ENCODE data around the gene DAGLA.
A peak's percentile ranks its signal among the peaks of the same experiment; 100 is the strongest.

Gene DAGLA

DNA sequence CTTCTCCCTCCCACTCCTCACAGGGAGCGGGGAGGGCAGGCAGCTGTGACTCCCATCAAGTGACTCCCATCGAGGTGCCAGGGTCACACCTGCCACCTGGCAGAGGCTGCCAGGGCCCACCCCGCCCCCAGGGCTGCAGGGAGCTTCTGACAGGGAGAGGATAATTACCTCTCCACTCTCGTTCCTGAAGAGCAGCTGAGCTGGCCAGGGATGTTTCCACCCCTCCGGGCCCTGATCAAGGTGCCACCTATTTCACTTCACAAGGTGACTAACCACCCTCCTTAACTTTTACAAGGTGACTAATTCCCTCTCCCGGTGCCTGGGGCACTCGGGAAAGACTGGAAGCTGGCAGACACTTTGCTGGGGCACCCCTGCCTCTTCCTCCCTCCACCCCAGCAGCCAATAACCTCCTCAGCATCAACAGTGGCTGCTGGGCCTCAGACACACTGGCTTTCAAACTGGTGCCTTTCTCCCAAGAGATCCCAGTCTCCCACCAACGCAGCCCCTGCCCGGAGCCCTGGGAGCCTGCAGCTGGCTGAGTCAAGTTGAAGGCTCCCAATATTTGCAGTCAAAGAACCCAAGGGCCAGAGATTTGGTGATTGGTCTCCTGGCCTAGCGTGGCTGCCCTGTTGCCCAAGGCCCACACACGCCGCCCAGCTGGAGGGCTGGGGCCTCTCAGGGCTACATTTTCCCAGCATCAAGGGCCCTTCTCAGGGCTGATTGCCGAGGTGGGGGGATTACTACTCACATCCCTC is 50.2 kb downstream of the DAGLA start:
- DNase-seq (ENCODE audit: low spot score), result no peak

DNA sequence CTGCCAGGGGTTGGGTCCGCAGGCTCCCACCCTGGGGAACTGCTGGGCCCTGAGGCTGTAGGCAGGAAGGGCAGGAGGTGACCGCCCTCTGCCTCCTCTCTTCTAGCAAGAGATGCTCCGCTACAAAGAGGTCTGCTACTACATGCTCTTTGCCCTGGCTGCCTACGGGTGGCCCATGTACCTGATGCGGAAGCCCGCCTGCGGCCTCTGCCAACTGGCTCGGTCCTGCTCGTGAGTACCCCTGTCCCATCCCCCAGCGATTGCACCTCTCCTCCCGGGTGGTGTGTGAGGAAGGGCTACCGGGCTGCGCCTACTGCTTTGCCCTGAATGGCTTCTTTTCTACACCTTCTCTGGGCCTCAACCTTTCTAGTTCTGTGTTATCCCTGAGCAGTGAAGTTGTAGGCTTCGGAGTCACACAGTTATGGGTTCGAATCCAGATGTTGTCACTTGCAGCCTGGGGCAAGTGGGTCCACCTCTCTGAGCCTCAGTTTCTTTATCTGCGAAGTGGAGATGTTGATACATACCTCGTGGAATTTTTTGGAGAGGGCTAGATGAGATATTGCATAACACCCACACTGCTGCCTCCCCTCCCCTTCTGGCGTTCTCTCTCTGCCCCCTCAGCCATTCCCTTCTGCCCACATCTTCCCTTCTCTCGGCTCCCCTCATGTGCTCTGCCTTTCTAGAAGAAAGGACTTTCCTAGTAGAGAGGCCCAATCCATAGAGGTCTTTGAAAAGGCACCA is 51.2 kb downstream of the DAGLA start:
- no peak for DNase-seq (ENCODE audit: low spot score)

DNA sequence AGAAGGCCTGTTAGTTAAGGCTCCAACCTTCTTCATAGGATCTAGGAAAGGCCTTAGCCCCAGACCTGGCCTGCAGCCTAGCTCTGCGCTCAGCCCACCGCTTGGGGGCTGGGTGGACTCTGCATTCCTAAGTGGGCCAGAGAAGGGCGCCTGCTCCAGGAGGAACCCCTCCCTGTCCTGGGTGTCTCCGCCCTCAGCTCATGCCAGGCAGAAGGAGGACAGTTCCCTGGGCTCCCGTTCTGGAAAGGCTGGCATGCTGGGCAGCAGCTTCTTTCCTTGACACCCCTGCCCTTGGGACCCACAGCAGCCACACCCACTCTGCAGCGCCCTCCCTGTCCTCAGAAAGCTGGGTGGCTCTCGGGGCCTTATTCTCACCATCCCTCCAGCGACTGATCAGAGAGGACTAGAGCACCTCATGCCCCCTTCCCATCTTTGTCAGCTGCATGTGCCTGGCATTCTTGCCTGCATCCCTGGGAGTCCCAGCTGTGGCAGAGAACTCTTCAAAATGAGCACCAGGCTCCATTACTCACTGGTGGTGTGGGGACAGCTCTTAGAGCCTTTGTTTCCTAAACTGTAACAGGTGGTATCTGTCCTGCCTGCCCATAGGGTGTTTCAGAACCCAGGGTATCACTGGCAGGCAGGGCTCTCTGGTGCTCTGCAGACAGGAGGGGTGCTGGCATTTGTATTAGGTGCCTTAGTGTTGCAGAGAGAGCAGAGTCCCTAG is 51.9 kb downstream of the DAGLA start:
- no peak for DNase-seq (ENCODE audit: low spot score)

DNA sequence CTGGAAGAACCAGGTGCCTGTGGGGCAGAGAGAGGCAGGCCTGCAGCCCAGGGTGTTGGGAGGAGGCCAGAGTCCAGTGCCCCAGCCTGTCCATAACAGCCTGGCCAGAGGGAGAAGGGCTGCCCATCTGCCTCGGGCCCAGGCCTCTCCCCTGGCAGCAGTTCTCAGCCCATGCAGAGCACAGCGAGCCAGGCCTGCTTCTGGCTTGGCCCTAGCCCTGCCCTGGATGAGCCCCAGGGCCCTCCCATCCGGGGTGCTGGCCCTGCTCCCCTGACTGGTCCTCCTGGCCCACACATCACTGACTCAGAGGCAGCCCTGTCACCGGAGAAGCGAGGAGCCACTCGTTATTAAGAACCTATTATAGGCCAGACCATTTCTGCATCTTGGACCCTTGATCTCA is 52.5 kb downstream of the DAGLA start:
- DNase-seq (ENCODE audit: low spot score), result no peak

DNA sequence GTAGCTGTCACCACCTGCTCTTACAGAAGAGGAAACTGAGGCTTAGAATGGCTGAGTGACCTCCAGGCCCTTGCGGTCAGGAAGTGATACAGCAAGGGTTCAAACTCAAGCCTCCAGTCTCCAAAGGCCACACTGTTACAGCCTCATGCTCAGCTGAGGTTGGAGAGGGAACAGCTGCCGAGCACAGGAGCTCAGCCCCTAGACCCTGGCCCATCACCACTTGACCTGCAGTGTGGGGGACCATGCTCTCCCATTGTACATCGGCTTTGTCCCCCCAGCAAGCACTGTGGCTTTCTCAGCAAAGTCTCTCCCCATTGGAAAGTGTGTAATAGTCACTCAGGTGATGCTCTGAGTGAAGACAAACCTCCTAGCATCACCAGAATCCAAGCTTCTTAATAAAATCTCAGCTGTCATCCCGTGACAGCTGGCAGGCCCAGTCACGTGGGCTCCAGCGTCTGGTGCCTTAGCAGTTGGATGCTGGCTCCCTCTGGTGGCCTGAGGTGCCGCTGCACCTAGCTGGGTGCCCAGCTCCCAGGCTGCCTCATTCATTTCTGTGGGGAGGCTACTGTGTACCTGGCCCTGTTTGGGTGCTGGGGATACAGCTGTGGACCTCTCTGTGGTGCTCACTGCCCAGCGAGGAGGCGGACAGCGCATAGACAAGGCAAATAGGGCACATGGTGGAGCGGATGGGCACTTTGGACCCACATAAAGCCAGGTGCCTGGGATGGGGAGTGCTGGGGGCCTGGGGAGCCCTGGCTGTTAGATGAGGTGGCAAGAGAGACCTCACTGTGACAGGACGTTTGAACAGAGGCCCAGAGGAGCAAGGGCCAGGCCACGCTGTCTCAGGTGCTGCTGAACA is 53.2 kb downstream of the DAGLA start:
- peak; percentile 85 for DNase-seq (ENCODE audit: low spot score)

DNA sequence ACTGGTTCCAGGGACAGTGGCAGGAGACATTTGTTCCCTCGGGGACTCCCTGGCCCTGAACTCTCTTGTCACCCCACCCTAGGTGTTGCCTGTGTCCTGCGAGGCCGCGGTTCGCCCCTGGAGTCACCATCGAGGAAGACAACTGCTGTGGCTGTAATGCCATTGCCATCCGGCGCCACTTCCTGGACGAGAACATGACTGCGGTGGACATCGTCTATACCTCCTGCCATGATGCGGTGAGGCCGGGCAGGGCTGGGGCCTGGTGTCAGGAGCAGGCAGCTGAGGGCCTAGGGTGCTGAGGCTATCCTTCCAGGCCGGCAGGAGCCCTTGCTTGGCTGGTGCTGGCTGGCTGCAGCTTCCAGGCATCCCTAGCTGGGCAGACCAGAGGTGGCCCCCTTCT is 54.6 kb downstream of the DAGLA start:
- DNase-seq (ENCODE audit: low spot score), result no peak

DNA sequence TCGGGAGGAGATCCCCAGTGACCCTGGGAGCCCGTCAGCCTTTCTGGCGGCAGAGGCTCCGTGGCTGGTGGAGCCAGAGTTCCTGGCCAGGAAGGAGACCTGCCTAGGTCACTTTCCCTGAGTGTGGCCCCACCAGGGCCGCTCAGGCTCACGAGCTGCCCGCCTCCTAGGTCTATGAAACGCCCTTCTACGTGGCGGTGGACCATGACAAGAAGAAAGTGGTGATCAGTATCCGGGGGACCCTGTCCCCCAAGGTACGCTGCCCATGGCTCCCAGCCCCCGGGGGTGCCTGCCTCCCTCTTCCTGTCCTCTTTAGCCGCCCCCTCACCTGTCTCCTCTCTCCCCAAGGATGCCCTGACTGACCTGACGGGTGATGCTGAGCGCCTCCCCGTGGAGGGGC is 55.2 kb downstream of the DAGLA start:
- DNase-seq (ENCODE audit: low spot score), result no peak

DNA sequence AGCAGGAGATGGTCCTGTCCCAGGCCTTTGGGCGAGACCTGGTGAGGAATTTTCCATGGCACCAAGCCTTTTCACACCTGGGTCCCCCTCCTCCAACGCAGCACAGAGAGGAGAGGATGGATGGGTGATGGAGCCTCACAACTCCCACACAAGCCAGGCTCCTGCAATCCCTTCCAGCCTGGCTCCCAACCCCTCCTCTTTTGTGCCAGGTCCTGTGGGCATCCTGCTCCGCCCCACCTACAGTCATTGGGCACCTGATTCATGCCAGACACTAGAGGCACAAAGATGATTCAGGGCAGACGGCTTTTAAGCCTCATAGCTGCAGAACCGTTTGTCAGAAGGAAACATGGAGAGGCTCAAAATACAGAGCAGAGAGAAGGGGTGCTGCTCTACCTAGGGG is 56.1 kb downstream of the DAGLA start:
- no peak for DNase-seq (ENCODE audit: low spot score)

DNA sequence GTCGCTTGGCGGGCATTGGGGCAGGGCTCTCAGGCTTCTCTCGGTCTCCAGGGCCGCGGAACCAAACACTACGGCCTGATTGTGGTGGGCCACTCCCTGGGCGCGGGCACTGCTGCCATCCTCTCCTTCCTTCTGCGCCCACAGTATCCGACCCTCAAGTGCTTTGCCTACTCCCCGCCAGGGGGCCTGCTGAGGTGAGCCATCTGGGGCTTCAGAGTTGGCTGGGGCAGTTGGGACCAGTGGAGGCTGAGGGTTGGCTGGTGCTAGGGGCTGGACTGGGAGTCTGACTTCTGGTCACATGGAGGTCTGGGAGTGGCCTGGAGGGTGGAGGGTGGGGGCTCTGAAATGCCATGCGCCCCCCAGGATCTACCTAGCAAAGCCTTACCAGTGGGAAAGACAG is 56.9 kb downstream of the DAGLA start:
- no peak for DNase-seq (ENCODE audit: low spot score)

DNA sequence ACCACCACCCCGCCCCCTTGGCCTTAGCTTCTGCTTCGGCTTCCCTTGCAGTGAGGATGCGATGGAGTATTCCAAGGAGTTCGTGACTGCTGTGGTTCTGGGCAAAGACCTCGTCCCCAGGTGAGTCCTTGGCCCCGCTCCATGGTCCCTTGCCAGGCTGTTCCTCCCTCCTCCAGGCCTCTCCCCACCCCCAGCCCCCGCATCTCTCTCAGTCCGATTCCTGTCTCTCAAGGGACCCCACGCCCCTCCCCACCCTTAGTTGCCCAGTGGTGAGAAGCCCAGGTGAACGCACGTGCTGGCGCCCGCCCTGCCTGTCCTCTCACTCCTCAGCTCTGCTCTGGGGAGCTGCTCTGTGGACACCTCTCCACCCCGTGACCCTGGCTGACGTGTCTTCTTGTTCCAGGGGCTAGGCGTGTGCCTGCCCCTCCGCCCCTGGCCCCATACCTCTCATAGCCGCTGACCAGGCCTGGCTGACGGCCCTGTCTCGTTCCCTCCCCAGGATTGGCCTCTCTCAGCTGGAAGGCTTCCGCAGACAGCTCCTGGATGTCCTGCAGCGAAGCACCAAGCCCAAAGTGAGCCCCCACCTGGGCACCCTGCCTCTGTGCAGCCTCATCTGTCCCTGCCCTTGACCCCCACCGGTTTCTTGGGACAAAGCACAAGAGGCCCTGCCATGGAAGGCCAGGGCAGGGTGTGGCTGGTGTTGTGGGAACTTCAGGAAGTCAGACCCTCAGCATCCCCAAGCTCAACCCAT is 57.6 kb downstream of the DAGLA start:
- DNase-seq (ENCODE audit: low spot score), result no peak

DNA sequence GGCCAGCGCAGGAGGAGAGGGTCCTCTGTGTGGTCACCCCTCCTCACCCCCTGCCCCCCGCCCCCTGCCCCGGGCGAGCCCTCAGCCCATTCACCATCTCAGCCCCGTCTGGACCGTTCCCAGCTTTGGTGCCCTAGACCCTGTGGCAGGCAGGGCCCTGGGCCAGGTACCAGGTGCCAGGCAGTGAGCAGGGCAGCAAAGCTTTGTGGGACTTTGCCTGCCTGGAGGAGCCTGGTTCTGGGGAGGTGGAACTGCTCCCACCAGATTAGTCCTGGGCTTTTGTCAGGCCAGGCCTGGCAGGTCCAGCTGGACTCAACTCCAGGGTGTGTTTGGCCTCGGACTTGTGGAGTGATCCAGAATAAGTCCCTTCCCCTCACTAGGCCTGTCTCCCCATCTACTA is 58.6 kb downstream of the DAGLA start:
- no peak for DNase-seq (ENCODE audit: low spot score)

DNA sequence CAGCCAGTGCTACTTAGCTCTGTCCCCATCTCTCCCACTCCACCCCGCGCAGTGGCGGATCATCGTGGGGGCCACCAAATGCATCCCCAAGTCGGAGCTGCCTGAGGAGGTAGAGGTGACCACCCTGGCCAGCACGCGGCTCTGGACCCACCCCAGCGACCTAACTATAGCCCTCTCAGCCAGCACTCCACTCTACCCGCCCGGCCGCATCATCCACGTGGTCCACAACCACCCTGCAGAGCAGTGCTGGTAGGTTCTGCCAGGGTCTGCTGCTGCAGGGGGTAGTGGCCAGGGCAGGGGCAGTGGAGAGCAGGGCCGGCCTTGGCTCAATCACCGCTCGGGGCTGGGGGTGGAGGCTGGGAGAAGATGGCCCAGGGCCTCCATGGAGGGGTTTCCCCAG is 59.2 kb downstream of the DAGLA start:
- no peak for DNase-seq (ENCODE audit: low spot score)

DNA sequence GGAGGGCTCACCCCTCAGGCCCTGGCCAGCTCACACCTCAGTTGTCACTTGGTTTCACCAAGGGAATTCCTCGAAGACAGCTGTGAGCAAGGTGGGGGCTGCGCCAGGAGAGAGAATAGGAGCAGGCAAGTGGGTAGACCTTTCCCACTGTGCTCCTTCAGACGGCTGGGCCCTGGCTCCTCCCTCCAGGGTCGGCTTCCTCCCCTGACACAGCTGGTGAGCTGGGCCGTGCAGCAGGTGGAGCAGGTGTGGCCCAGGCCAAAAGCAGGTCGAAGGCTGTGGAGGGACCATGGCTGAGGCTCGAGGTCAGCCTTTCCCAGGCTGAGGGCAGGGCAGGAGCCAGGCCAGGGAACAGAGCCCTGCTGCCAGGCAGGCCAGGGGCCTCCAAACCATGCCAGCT is 59.8 kb downstream of the DAGLA start:
- DNase-seq (ENCODE audit: low spot score), result no peak

DNA sequence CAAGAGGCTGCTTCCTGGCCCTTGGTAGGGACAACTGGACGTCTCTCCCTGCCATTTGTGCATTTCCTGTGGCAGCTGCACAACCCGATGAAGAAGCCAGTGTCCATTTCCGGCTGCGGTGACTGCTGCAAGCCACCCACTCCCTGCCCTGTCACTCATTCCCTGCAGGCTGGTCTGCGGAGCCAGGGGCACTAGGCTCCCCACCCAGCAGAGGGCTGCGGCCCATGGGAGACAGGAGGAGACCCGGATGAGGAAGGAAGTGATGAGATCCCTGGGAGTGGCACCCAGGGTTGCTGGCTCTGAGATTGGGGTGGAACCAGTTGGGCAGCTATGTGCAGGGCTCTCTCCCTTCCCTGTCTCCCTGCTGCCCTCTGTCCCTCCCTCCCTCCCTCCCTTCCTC is 62.2 kb downstream of the DAGLA start:
- no peak for DNase-seq (ENCODE audit: low spot score)

DNA sequence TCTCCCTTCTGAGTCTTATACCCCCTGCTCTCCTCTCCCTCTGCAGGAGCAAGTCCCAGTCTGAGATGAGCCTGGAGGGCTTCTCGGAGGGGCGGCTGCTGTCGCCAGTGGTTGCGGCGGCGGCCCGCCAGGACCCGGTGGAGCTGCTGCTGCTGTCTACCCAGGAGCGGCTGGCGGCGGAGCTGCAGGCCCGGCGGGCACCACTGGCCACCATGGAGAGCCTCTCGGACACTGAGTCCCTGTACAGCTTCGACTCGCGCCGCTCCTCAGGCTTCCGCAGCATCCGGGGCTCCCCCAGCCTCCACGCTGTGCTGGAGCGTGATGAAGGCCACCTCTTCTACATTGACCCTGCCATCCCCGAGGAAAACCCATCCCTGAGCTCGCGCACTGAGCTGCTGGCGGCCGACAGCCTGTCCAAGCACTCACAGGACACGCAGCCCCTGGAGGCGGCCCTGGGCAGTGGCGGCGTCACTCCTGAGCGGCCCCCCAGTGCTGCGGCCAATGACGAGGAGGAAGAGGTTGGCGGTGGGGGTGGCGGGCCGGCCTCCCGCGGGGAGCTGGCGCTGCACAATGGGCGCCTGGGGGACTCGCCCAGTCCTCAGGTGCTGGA is 63.4 kb downstream of the DAGLA start:
- no peak for DNase-seq (ENCODE audit: low spot score)

DNA sequence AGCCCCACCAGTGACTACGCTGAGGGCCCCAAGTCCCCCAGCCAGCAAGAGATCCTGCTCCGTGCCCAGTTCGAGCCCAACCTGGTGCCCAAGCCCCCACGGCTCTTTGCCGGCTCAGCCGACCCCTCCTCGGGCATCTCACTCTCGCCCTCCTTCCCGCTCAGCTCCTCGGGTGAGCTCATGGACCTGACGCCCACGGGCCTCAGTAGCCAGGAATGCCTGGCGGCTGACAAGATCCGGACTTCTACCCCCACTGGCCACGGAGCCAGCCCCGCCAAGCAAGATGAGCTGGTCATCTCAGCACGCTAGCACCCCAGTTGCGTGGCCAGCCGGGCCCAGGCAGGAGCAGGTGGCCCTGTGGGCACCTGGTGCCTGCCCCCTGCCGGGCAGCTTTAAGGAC is 64.0 kb downstream of the DAGLA start:
- no peak for DNase-seq (ENCODE audit: low spot score)

DNA sequence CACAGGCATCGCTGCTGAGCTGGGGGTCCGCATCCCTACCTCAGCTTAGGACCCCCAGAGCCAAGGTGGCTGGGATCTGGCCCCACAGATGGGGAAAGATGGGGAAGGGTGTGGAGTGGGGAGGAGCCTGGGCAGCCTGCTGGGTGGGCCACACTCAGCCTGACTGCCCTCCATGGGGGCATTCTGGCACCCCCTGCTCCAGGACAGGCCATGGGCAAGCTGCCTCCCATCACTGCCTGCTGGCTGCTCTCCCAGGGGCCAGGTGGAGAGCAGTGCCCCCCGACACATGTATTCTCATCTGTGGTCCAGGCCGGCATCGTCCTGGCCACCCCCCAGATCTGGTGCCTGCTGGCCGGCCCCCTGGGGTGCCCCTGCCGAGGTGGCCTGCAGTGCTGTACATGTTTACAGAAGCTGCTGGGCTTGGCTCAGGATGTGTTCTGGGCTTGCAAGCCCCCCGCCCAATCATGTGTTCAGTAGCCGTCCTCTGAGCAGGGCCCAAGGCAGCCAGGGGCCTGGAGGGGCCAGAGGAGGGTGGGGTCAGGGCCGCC is 64.5 kb downstream of the DAGLA start:
- no peak for DNase-seq (ENCODE audit: low spot score)

DNA sequence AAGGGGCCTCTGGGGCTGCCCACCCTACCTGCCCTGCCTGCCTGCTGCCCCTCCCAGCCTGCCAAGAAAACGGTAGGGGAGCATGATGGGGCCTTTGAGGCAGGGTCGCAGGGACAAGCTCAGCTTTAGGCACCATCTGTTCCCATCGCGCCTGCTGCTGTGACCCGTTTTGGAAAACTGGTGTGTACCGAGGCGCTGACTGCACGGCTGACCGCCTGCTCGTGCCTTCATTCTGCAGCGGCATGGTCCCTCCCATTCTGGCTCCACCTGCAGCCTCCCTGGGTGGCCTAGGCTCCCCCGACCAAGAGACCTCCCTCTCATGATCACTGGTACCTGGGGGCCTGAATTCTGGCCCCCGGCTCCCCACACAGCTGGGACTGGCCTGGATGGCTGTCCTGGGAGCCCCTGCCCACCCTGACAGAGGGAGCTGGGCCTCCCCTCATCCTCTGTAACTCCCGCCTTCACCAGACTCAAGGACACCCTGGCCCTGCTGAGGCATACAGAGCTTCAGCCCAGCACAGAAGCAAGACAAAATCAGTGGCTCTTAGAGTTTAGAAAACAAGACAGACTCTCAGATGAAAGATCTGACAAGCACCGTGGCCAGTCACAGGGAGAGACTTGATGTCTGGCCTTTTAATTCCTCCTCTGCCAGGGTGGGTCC is 65.7 kb downstream of the DAGLA start:
- no peak for DNase-seq (ENCODE audit: low spot score)

DNA sequence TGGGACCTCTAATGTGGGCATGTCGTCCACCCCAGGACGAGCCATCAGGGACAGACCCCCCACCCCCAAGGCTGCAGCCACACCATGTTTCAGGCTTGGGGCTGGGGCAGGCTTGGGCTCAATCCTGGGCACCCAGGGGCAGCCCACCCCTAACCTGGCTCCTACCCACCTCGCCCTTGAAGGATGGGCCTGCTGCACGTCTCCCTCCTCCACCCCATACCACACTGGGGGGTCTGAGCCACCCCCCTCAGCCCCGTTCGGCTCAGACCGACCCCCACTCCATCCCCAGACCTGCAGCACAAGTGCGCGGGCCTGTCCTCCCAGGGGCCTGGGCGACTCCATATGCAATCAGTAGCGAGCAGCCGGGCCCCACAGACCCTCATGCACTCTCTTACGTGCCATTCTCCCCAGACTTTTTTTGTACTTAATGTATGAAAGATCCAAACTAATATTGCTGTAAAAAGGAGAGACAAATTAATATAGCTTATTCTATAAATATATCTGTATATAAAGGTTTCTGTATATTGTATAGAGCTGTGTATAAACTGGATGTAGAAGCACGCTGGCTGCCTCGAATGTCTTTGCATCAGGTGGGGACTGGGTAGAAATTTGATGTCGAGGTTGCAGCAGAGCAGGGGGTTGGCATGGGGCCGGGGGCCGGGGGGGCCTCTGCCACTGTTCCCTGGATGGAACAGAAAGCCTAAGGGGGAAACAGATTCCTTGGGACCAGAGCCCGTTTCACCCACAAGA is 66.4 kb downstream of the DAGLA start:
- DNase-seq (ENCODE audit: low spot score), result no peak
